ENCODE measurements around the gene ZBTB7B.

- TF ChIP-seq CTCF (IDR thresholded peaks at IDR 0.05) (no peak), POLR2A (IDR thresholded peaks at IDR 0.05) (no peak)
Measured at GRCh38 chr1:155016231-155016831, 13.7 kb downstream of the ZBTB7B start.

Data from tibial nerve (tissue), 3 donors.